Endothelial cell of umbilical vein (primary cell): ENCODE results near the gene OBP2B. TPM values are rescaled to one million over a fixed set of nuclear protein-coding genes. Genes with fewer than 3 reads are reported as not detected.

Source experiments
- BruUV-seq: library from RNA; stranded (reverse); fragments of 400-500 nt; replicated peaks from 2 replicates; lab custom pipeline; 2021; lab: Mats Ljungman, UMichigan
- CTCF ChIA-PET: fragments of 300-600, 350-600 bp; sonication (Branson Sonifier 250); formaldehyde crosslinking; loops from one replicate; lab custom pipeline; 2021; ENCODE audit warnings: antibody characterized with exemption, inconsistent platforms; lab: Charles Lee
- POLR2A ChIA-PET: fragments of 300-600, 350-600 bp; sonication (Branson Sonifier 250); formaldehyde crosslinking; loops from one replicate; lab custom pipeline; 2021; ENCODE audit warnings: antibody characterized with exemption, inconsistent platforms; lab: Charles Lee
- DNase-seq: peaks from one replicate; pipeline ENCODE4 v3.0.0-alpha.2; 2011; ENCODE audit warnings: low read depth, low spot score
- FAIRE-seq: peaks from 2 replicates; lab custom pipeline; 2011; peaks lifted over from hg19 to GRCh38; lab: Jason Lieb, UNC
- H2AFZ ChIP-seq: 2 replicates; pipeline ENCODE4 v1.6.0; 2012; ENCODE audit warnings: low read depth, low read length, control low read depth, inconsistent platforms
- H3K27ac ChIP-seq: 2 replicates; pipeline ENCODE4 v1.5.1; 2011; ENCODE audit warnings: low read depth, mild to moderate bottlenecking, control low read depth, low read length, moderate library complexity; ENCODE audit not compliant: insufficient read depth
- H3K27me3 ChIP-seq, 2 experiments: 2 replicates each; pipeline versions ENCODE4 v1.6.0 to v1.6.1; 2011; ENCODE audit warnings: low read length in 2 of 2, mixed read lengths in 1 of 2; ENCODE audit not compliant: control insufficient read depth in 2 of 2, insufficient read depth in 2 of 2
- H3K36me3 ChIP-seq, 2 experiments: 2 replicates in 1 of 2; 3 replicates in 1 of 2; pipeline ENCODE4 v1.5.1; 2011; ENCODE audit warnings: low read length in 2 of 2, mild to moderate bottlenecking in 1 of 2, moderate library complexity in 1 of 2; ENCODE audit not compliant: control insufficient read depth in 2 of 2, insufficient read depth in 2 of 2; ENCODE audit errors: extremely low read depth in 1 of 2
- H3K4me1 ChIP-seq: 3 replicates; pipeline ENCODE4 v1.5.1; 2011; ENCODE audit warnings: mild to moderate bottlenecking, low read length; ENCODE audit not compliant: control insufficient read depth, insufficient read depth; ENCODE audit errors: extremely low read depth
- H3K4me2 ChIP-seq: 2 replicates; pipeline ENCODE4 v1.6.1; 2011; ENCODE audit warnings: low read length, control low read depth, mixed read lengths; ENCODE audit not compliant: insufficient read depth
- H3K4me3 ChIP-seq, 3 experiments: fragments of 200-600 bp in 1 of 3; sonication (generic), shearing (Covaris generic) in 1 of 3; replicated peaks in 1 of 3; 2 replicates each; pipeline ENCODE4 v1.5.1; 2011 to 2016; ENCODE audit warnings: control low read depth in 3 of 3, low read length in 3 of 3, mild to moderate bottlenecking in 2 of 3, inconsistent platforms in 1 of 3, low read depth in 1 of 3, moderate library complexity in 1 of 3; ENCODE audit not compliant: insufficient read depth in 1 of 3
- H3K79me2 ChIP-seq: 2 replicates; pipeline ENCODE4 v1.6.0; 2012; ENCODE audit warnings: low read length, inconsistent platforms; ENCODE audit not compliant: control insufficient read depth, insufficient read depth
- H3K9ac ChIP-seq: replicated peaks from 2 replicates; pipeline ENCODE3; 2011; ENCODE audit warnings: low read length, control low read depth; ENCODE audit not compliant: insufficient read depth; ENCODE audit errors: extremely low read depth
- H3K9me1 ChIP-seq: replicated peaks from 3 replicates; pipeline ENCODE4 v1.6.0; 2011; ENCODE audit warnings: mild to moderate bottlenecking, low read length; ENCODE audit not compliant: control insufficient read depth, insufficient read depth; ENCODE audit errors: extremely low read depth
- H3K9me3 ChIP-seq: replicated peaks from 2 replicates; pipeline ENCODE4 v1.5.1; 2012; ENCODE audit warnings: low read length, inconsistent platforms; ENCODE audit not compliant: control insufficient read depth, insufficient read depth
- H4K20me1 ChIP-seq: replicated peaks from 2 replicates; pipeline ENCODE3; 2011; ENCODE audit warnings: mild to moderate bottlenecking, low read length; ENCODE audit not compliant: control insufficient read depth, insufficient read depth; ENCODE audit errors: extremely low read depth
- CTCF ChIP-seq, 2 donors: IDR thresholded peaks; 1 replicate in 1 of 2; 2 replicates in 1 of 2; pipeline ENCODE4 v1.5.1; 2011; ENCODE audit warnings: low read length in 2 of 2, mild to moderate bottlenecking in 2 of 2, moderate library complexity in 2 of 2, control low read depth in 1 of 2, inconsistent platforms in 1 of 2, low read depth in 1 of 2; ENCODE audit not compliant: insufficient read depth in 1 of 2; ENCODE audit errors: extremely low read depth in 1 of 2
- EZH2 ChIP-seq: IDR thresholded peaks from 2 replicates; pipeline ENCODE4 v1.6.1; 2012; ENCODE audit warnings: borderline replicate concordance, low read depth, mild to moderate bottlenecking, moderate library complexity, low read length, inconsistent platforms; ENCODE audit not compliant: severe bottlenecking
- FOS ChIP-seq: IDR thresholded peaks from 2 replicates; pipeline ENCODE4 v1.6.1; 2011; ENCODE audit warnings: mild to moderate bottlenecking, low read length, moderate library complexity, borderline replicate concordance; ENCODE audit not compliant: insufficient read depth
- GATA2 ChIP-seq: IDR thresholded peaks from 2 replicates; pipeline ENCODE4 v1.7.0; 2011; ENCODE audit warnings: low read depth, mild to moderate bottlenecking, moderate library complexity, mixed read lengths, low read length; ENCODE audit not compliant: insufficient read length, insufficient read depth
- JUN ChIP-seq: IDR thresholded peaks from 2 replicates; pipeline ENCODE4 v1.6.1; 2011; ENCODE audit warnings: borderline replicate concordance, low read depth; ENCODE audit not compliant: insufficient read length, insufficient read depth
- MAX ChIP-seq: IDR thresholded peaks from 2 replicates; pipeline ENCODE4 v1.6.1; 2011; ENCODE audit not compliant: insufficient read depth, insufficient read length
- MYC ChIP-seq: IDR thresholded peaks from one replicate; pipeline ENCODE4 v1.6.1; 2011; ENCODE audit warnings: mild to moderate bottlenecking, low read depth, low read length
- POLR2A ChIP-seq: IDR thresholded peaks from 2 replicates; pipeline ENCODE4 v1.6.1; 2012; ENCODE audit warnings: low read depth, mild to moderate bottlenecking, control low read depth, low read length
- POLR2AphosphoS5 ChIP-seq: IDR thresholded peaks from 2 replicates; pipeline ENCODE4 v1.6.1; 2012; ENCODE audit warnings: low read depth, mild to moderate bottlenecking, control low read depth, low read length, moderate library complexity; ENCODE audit not compliant: insufficient read depth
- dilution Hi-C: fragments of 300-500 bp; cut with MboI; formaldehyde crosslinking; loops from one replicate; pipeline ENCODE4 v1.15.0; 2019; ENCODE audit warnings: low sequenced_read_pairs; ENCODE audit not compliant: extremely low pct_ligation_motif_present
- intact Hi-C: fragments of 100-400 bp; cut with micrococcal nuclease; formaldehyde crosslinking; loops from one replicate; pipeline ENCODE4 v1.10.0; 2022
- polyA plus RNA-seq, 4 experiments: library from polyadenylated mRNA; depleted of rRNA in 3 of 4; stranded (reverse) in 3 of 4; unstranded in 1 of 4; fragments of >200 nt; gene quantifications; 2 replicates each; pipeline versions ENCODE4 v1.2.1 to v1.2.3, GENCODE V29; 2011 to 2012; ENCODE audit warnings: missing spikeins in 1 of 4
- total RNA-seq: library from RNA; stranded (reverse); gene quantifications from 2 replicates; pipeline ENCODE4 v1.2.3, GENCODE V29; 2021

OBP2B gene
- total and polyA plus RNA-seq, 2 donors (not counting 3 experiments of a cell fraction or from before 2014, with no cell fraction given) = not detected

- H3K4me2 ChIP-seq = no peak overlapping the region
- H3K36me3 ChIP-seq = no peaks in the 10 kb centered on the region
- peaks cover 5% of the 10 kb centered on the region in 2 experiments for H3K27me3 ChIP-seq
- no peaks in the 10 kb centered on the region for H3K9me1 ChIP-seq
- FAIRE-seq (no peak), DNase-seq (no peak)
- no peaks in the 10 kb centered on the region for H4K20me1 ChIP-seq
- ChIA-PET POLR2A (no interaction called here), CTCF (interaction anchor here (0.8 to 3.9 kb wide), 15 partner anchors 9 to 298 kb away, joined by 3 to 142 read pairs (median 9); partner anchors contain the start of genes SURF1 and SURF6)
- H3K4me3 ChIP-seq = no peak overlapping the region
- H3K9me3 ChIP-seq = no peaks in the 10 kb centered on the region
- intact Hi-C loops = loop anchor here (5.0 kb wide), 1 partner anchor 160 kb away; the partner anchor contains the start of genes MED22 and RPL7A
- H3K9ac ChIP-seq = no peak overlapping the region
- H2AFZ ChIP-seq = no peak overlapping the region
- BruUV-seq = no TSS peak
- dilution Hi-C loops = no loop called here
- no peaks in the 10 kb centered on the region for H3K79me2 ChIP-seq
- no peak overlapping the region for H3K27ac ChIP-seq
- H3K4me1 ChIP-seq = no peaks in the 10 kb centered on the region
- TF ChIP-seq MYC (no peak), MAX (no peak), GATA2 (no peak), POLR2AphosphoS5 (no peak), EZH2 (no peak), JUN (no peak), CTCF (IDR thresholded peaks at IDR 0.05; ENCODE audit: extremely low read depth in 1 of 2, insufficient read depth in 1 of 2, low read depth in 1 of 2, low read length in 2 of 2) (no peak), POLR2A (no peak), FOS (no peak)
Measured at GRCh38 chr9:133187561-133188005, 21.5 kb downstream of the OBP2B start.
